ENCODE measurements around the gene CPA5. TPM values are rescaled to one million over a fixed set of nuclear protein-coding genes. Genes with fewer than 3 reads are reported as not detected.

CPA5 gene
- total RNA-seq, 1 experiment from 2014 or later: not detected

- Histone ChIP-seq H3K4me3 (ENCODE audit: low read length) (no peak overlapping the region), H2AFZ (ENCODE audit: low read length) (no peak overlapping the region), H3K9me2 (replicated peaks; ENCODE audit: low read length) (no peaks in the 10 kb centered on the region), H3K9ac (ENCODE audit: low read length) (no peak overlapping the region), H3K4me1 (ENCODE audit: insufficient read depth, low read length) (no peaks in the 10 kb centered on the region), H3K9me3 (ENCODE audit: low read length) (no peaks in the 10 kb centered on the region), H3K36me3 (ENCODE audit: low read depth, low read length) (no peaks in the 10 kb centered on the region), H4K20me1 (ENCODE audit: low read length) (no peaks in the 10 kb centered on the region), H3K27me3 (ENCODE audit: low read length) (no peaks in the 10 kb centered on the region), H3K4me2 (ENCODE audit: low read length) (no peak overlapping the region), H3F3A (ENCODE audit: low read length, unreplicated experiment) (no peaks in the 10 kb centered on the region), H3K27ac (ENCODE audit: low read length) (no peak overlapping the region), H3K79me2 (ENCODE audit: low read length) (0 out of 2 replicates have a peak, but pooled peaks cover under 1% of the 10 kb centered on the region)
- intact Hi-C loops (cut with micrococcal nuclease): no loop called here
- BruUV-seq (replicated peaks): no TSS peak
- ChIA-PET CTCF (no interaction called here), POLR2A (ENCODE audit: unreplicated experiment) (no interaction called here)
- no peak for DNase-seq
- ATAC-seq: no peak
- no peak for TF ChIP-seq EZH2 (IDR thresholded peaks at IDR 0.05; ENCODE audit: low read length, unreplicated experiment)
- no peak for TF ChIP-seq EZH2phosphoT487 (IDR thresholded peaks at IDR 0.05; ENCODE audit: borderline replicate concordance, low read length)
- TF ChIP-seq CTCF (conservative IDR thresholded peaks at IDR 0.05; ENCODE audit: low read depth, low read length): no peak
Observed at GRCh38 chr7:130299866-130300265, 44.8 kb upstream of the CPA5 start.

- ChIA-PET POLR2A (ENCODE audit: unreplicated experiment) (no interaction called here), CTCF (no interaction called here)
- TF ChIP-seq EZH2 (IDR thresholded peaks at IDR 0.05; ENCODE audit: low read length, unreplicated experiment) (no peak), CTCF (conservative IDR thresholded peaks at IDR 0.05; ENCODE audit: low read depth, low read length) (no peak), EZH2phosphoT487 (IDR thresholded peaks at IDR 0.05; ENCODE audit: borderline replicate concordance, low read length) (no peak)
- BruUV-seq (replicated peaks): no TSS peak
- H3K9me2 ChIP-seq (replicated peaks; ENCODE audit: low read length): no peaks in the 10 kb centered on the region
- H3K27ac ChIP-seq (ENCODE audit: low read length): no peak overlapping the region
- no peaks in the 10 kb centered on the region for H3F3A ChIP-seq (ENCODE audit: low read length, unreplicated experiment)
- H3K79me2 ChIP-seq (ENCODE audit: low read length): no peaks in the 10 kb centered on the region
- ATAC-seq: no peak
- H3K4me1 ChIP-seq (ENCODE audit: insufficient read depth, low read length): no peaks in the 10 kb centered on the region
- H2AFZ ChIP-seq (ENCODE audit: low read length): no peak overlapping the region
- no peaks in the 10 kb centered on the region for H3K9me3 ChIP-seq (ENCODE audit: low read length)
- H3K36me3 ChIP-seq (ENCODE audit: low read depth, low read length): no peaks in the 10 kb centered on the region
- H4K20me1 ChIP-seq (ENCODE audit: low read length): no peaks in the 10 kb centered on the region
- no peak overlapping the region for H3K4me3 ChIP-seq (ENCODE audit: low read length)
- H3K4me2 ChIP-seq (ENCODE audit: low read length): no peak overlapping the region
- intact Hi-C loops (cut with micrococcal nuclease): no loop called here
- H3K9ac ChIP-seq (ENCODE audit: low read length): no peak overlapping the region
- H3K27me3 ChIP-seq (ENCODE audit: low read length): no peaks in the 10 kb centered on the region
- no peak for DNase-seq
Observed at GRCh38 chr7:130301501-130302020, 43.1 kb upstream of the CPA5 start.

- intact Hi-C loops (cut with micrococcal nuclease): no loop called here
- POLR2A ChIA-PET (ENCODE audit: unreplicated experiment): no interaction called here
- Histone ChIP-seq H3K27me3 (ENCODE audit: low read length) (no peaks in the 10 kb centered on the region), H3K9ac (ENCODE audit: low read length) (no peak overlapping the region), H3K27ac (ENCODE audit: low read length) (no peak overlapping the region), H2AFZ (ENCODE audit: low read length) (no peak overlapping the region), H3K4me2 (ENCODE audit: low read length) (no peak overlapping the region), H3F3A (ENCODE audit: low read length, unreplicated experiment) (no peaks in the 10 kb centered on the region), H3K9me3 (ENCODE audit: low read length) (no peaks in the 10 kb centered on the region), H4K20me1 (ENCODE audit: low read length) (no peaks in the 10 kb centered on the region), H3K4me1 (ENCODE audit: insufficient read depth, low read length) (no peaks in the 10 kb centered on the region), H3K9me2 (replicated peaks; ENCODE audit: low read length) (no peaks in the 10 kb centered on the region), H3K4me3 (ENCODE audit: low read length) (no peak overlapping the region), H3K36me3 (ENCODE audit: low read depth, low read length) (no peaks in the 10 kb centered on the region), H3K79me2 (ENCODE audit: low read length) (no peaks in the 10 kb centered on the region)
- ATAC-seq (no peak), DNase-seq (no peak)
- BruUV-seq (replicated peaks): no TSS peak
- TF ChIP-seq EZH2 (IDR thresholded peaks at IDR 0.05; ENCODE audit: low read length, unreplicated experiment): no peak
- CTCF ChIA-PET: interaction anchor here (0.6 kb wide), 1 partner anchor 207 kb away, joined by 3 read pairs; no protein-coding TSS in a partner anchor
Observed at GRCh38 chr7:130302649-130303048, 42.0 kb upstream of the CPA5 start.
